ENCODE measurements around the gene UNC79.
"Not testable (repeated sequence)": the region's sequence is repeated elsewhere in the genome, so short reads cannot be mapped to it uniquely, and the experiment has no call there.

Gene UNC79

DNA sequence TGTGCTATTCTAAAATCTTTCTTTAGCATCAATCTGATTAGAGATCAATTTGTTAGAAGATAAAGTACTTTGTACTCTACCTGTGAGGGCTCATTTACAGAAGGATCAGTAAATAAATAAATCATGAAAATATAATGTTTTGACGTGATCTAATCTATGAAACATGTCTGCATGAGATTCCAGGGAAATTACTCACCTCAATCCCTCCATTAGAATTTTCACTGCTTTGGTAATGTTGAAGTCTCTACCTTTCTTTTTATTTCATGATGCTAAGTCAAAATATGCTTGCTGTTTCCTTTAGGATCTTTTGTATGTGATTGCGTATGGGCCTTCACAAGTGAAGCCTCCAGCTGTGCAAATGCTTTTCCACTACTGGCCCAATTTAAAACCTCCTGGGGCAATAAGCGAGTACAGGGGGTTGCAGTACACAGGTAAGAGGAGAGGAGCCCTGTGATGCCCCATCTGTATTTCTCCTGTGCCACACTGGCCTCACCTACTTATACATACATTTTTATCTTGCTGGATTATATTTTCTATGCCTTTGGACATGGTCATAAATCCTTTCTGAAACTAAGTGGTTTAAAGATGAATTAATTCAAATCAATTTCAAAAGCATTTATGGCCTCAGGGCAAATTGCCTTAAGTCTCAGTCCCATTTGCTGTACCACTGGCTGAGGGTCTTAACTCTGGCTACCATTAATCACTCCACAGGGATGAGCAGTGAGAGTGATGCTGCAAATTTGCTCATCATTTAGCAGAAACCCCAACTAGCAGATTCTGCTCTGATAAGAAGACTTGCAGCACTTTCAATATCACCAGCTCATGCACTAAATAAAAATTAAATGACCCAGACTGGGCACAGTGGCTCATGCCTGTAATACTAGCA, 66.4 kb downstream of the UNC79 start:
- DNase-seq: no peak

GRCh38 chr14:93510056-93510455, 79.3 kb downstream of the UNC79 start:
- no peak for DNase-seq

GRCh38 chr14:93511001-93511400, 80.3 kb downstream of the UNC79 start:
- no peak for DNase-seq

GRCh38 chr14:93520053-93520607, 89.4 kb downstream of the UNC79 start:
- DNase-seq: no peak

- no peak for DNase-seq
Observed at GRCh38 chr14:93522221-93522620, 91.5 kb downstream of the UNC79 start.

GRCh38 chr14:93525216-93525615, 94.5 kb downstream of the UNC79 start:
- not testable (repeated sequence) for DNase-seq

- no peak for DNase-seq
Observed at GRCh38 chr14:93525696-93526451, 95.1 kb downstream of the UNC79 start.

GRCh38 chr14:93527203-93527607, 96.5 kb downstream of the UNC79 start:
- DNase-seq: no peak

GRCh38 chr14:93528884-93529558, 98.3 kb downstream of the UNC79 start:
- DNase-seq: no peak

DNA sequence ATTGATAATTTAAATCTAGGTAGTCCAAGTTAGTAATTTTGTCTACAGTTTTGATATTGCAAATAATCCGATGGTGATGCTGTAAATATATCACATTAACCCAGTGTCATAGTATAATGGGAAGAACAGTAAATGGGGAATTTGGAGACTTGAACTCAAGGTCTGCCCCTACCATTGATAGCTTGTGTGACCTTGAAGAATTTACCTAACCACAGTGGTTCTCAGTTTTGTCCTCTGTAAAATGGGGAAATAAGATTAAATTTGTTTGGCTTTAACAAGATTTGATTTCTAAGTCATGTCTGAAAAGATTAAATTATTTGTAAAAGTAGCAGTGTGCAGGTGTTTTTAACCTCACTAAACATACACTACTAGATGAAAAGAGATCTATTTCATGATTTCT, 100.9 kb downstream of the UNC79 start:
- DNase-seq: no peak

- no peak for DNase-seq
Observed at GRCh38 chr14:93532541-93532940, 101.8 kb downstream of the UNC79 start.

DNA sequence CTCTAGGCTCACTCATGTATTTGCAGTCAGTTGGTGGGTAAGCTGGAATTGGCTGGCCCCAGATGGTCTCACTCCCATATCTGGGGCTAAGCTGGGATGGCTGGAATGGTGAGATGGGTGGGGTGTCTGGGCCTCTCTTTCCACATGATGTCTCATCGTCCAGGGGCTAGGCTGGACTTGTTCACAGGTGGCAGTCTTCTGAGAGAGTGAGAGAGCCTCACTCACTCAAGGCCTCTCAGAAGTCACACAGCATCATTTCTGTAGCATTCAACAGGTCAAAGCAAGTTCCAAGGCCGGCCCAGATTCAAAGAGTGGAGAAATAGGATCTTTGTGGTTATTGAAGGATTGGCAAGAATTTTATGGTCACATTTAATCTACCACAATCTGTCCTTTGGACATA, 102.7 kb downstream of the UNC79 start:
- DNase-seq: no peak

- DNase-seq: peak; percentile 8
Observed at GRCh38 chr14:93533842-93534241, 103.1 kb downstream of the UNC79 start.

- no peak for DNase-seq
Observed at GRCh38 chr14:93535537-93535936, 104.8 kb downstream of the UNC79 start.

- DNase-seq: no peak
Observed at GRCh38 chr14:93536945-93537344, 106.2 kb downstream of the UNC79 start.

- no peak for DNase-seq
Observed at GRCh38 chr14:93537951-93538350, 107.2 kb downstream of the UNC79 start.

DNA sequence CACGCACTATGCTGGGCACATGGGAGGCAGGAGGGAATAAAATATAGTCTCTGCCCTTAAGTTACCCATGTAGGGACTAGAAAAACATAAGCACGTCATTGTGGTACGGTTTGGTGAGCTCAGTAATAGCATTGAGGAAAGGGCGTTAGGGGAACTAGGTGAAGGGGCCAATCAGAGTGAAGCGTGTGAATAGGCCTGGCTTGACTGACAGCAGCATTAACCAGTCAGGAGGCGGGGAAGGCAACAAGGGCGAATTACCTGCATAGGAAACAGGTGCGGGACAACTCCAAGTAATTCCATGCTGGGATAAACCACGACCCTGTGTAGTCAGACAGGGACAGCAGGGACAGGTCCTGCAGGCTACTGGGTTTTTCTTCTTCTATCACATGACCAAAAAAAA, 107.7 kb downstream of the UNC79 start:
- no peak for DNase-seq

- DNase-seq: no peak
Observed at GRCh38 chr14:93540235-93540634, 109.5 kb downstream of the UNC79 start.

- peak; percentile 46 for DNase-seq
Observed at GRCh38 chr14:93543766-93544165, 113.0 kb downstream of the UNC79 start.

DNA sequence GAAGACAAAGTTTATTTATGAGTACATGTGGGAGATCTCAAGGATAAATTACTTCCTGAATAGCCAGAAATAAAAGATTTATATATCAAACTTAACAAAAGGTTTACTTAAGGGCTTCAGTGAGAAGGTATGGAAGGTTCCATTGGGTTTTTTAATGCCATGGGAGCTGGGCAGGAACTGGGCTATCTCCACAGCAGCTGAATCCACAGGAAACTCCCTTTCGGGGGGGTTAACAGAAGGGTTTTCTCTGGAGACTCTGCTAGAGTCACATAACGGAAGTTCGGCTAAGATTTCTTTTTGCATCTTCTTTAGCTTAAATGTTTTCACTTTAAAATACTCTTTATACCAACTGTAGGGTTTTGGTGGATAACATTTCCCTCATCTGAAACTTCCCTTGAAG, 113.5 kb downstream of the UNC79 start:
- no peak for DNase-seq

DNA sequence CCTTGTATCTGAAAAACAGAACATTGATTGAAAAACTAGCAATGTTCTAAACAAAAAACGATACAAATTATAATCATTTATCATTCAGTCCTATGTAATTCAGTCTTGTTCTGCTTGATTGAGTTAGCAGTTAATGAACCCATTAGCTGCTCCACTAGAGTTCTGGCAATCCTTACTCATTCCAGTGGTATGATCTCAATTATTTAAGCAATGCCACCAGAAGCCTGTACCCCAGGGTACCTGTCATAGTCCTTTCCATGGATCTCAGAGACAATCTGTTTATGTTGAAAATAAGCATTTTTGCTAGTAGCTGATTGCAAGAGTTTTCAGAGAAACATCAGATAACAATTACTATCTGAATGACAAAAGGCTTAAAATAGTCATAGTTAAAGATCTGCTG, 115.9 kb downstream of the UNC79 start:
- no peak for DNase-seq

- no peak for DNase-seq
Observed at GRCh38 chr14:93548102-93548843, 117.5 kb downstream of the UNC79 start.

DNA sequence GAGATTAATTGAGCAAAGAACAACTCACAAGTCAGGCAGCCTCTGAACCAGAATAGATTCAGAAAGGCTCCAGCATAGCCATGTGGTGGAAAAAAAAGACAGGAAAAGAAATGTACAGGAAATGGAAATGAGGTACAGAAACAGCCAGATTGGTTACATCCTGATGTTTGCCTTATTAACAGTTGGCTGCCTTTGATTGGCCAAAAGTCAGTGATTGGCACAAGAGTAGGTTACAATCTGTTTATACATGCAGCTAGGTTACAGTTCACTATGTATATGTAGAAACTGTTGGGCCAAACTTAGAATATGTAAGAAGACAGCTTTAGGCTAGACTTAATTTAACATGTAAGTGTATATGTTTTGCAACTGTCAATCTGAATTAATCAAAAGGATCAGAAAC, 118.9 kb downstream of the UNC79 start:
- DNase-seq: no peak

Data from midbrain (tissue), 1 donor.